Inferior parietal cortex (tissue), 1 donor: ENCODE data around the gene RIT2.

Source experiments
- DNase-seq: peaks from one replicate; pipeline ENCODE4 v3.0.0-alpha.2; 2016; ENCODE audit errors: extremely low spot score

RIT2 gene

DNA sequence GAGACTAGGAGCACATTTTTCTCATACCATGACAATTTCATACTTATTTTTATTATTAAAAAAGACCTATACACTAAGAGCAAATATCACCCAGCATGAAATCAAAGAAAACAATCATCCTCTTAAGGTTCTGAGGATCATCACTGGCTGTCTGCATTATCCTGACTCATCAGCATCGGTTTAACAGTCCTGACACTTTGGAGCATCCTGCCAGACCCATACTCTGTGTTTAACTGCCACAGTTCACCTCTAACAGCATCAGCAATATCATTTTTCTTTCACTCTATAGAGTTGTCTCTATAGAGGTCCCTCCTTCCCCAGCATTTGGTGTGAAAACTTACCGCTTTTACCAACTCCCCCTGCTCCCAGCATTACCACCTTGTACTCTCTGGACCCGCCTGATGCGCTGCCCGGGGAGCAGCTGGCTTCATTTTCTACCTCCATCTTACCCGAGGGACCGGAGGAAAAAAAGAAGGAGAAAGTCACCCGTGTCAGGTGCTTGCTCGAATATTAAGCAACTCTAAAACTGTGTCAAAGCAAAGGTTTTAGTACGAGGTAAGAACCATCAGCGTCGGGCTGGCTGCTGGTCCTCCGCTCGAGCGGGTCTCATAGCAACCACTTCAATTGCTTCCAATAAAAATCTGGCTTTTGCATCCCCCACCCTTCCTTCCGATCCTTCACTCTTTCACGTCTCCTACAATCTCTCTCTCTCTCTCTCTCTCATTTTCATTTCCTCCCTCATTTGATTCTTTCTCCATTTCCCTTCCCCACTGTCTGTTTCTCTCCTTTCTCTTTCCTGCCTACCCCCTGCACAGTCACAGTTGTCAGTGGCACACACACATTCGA lies at the start of gene RIT2:
Gene RIT2 (minus strand): TSS at position 610 of the 846 bp plus-strand sequence.
- DNase-seq = no peak

DNA sequence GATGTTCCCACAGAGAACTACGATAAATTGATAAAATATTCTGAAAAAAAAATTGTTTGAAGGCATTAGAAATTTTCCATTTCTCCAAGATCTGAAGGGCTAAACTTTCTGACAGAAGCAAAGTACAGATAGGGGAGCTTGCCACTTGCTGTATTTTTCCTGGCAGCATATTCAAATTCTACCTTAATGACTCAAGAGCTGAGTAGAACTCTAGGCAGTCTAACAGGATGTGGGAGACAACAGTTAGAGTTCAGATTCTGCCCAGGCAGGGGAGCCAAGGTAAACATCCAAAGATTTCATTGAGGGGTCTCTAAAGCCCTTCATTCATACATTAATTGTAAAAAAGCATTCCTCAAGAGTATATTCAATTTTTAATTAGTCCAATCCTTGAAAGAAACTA lies 46.0 kb upstream of the RIT2 start:
- DNase-seq = no peak

DNA sequence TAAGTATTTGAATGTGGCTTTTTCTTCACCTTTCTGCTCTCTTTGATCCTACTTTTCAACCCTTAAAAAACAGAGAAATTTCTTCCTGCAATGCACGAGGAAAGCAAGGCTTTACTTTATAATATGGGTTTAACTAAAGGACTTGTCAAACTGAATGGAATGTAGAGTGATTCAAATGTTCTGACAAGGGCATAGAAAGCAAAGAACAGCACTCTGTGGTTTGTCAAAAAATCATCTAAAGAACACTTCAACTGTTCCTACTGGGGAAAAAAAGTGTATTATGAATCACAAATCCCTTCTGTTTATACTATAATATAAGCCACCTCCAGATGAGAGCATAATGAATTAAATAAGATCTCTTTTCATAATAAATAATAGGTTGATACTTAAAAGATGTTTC lies 45.0 kb upstream of the RIT2 start:
- no peak for DNase-seq

DNA sequence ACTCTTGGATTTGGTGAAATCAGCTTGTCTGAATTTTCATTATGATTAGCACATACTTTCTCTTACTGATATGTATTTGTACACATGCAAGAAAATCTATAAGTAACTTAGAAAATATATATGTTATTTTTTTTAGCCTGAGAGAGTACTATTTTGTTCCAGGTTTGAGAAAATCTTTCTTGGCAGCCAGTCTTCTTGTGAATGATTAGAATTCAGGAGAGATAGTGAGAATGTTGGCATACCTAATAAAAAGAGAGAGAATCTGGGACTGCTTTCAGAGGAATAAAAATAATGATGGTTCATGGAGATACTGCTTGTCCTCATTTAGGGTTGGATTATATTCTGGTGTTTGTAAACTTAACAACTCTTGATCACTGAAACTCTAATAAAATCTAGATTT lies 44.4 kb upstream of the RIT2 start:
- no peak for DNase-seq

DNA sequence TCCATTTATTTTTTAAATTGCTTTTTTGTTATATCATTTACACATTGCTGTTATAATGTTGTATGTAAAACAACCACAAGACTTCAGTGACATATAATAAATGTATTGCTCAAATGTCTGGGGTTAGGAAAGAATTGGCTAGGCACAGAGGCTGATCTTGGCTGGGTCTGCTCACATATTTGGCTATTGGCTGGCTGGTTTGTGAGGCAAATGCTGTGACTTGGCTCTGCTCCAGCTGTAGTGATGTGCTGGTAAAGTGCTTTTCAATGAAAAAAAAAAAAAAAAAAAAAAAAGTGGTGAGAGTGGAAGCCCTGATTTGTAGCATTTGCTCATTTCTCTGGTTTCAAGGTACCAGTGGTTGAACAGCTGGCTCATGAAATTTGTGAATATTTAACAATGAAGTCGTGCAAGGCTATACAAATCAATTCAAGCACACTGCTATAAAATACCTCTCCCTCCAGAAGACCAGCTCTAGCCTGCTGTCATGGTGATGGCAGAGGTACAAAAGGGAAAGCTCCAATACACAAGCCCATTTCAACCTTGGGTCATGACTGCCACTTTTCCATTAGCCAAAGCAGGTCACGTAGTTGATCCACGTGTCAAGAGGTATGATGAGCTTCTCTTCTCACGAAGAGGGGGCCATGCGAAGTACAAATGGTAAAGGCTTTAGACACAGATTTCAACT lies 43.7 kb upstream of the RIT2 start:
- no peak for DNase-seq

DNA sequence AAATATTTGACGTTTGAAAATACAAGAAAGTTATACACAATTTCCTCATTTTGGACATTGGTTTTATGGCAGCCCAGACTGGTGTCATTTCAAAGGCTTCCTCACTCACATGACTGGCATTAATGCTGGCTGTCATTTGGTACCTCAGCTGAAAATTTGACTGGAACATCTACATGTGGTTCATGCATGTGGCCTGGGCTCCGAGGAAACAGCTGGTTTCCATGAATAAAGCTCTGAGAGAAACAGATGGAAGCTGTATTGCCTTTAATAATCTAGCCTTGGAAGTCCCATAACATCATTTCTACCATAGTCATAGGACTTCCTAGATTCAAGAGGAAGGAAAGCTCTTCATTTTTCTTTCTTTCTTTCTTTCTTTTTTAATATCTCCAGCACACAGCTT lies 42.9 kb upstream of the RIT2 start:
- no peak for DNase-seq

DNA sequence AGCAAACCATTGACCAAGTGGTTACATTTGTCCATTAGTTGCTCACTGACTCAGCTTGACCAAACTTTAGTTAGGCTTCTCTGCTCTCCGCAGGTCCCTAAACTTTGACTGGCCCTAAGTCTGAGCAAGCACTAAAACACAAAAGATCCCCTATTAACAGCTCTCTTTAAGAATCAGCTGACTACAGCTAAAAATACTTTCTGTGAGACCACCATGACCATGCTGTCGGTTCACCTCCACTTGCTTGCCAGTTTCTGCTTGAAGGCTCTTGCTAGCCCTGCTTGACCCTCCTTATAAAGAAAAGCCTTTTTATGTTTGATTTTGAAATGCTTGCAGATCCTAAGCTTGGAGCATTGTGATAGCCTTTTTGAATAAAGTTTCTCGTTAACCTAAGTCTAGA lies 40.4 kb upstream of the RIT2 start:
- DNase-seq = no peak

DNA sequence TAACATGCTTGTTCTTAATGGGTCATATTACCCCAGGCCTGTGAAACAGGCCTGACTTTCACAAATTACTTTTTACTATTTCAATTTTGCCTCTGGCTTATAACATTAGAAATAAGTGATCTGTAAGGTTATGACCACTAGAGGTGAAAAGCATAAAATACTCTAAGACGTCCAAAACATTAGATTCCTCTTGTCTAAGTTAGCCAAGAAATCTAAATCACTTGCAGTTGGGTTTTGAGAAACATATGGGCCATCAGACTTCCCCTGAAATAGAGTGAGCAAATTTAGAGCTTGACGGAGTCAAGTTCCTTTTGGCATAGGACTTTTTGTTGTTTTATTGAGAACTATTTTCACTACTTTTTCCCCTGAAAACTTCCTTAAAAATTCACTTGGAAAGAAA lies 32.7 kb upstream of the RIT2 start:
- DNase-seq = no peak

DNA sequence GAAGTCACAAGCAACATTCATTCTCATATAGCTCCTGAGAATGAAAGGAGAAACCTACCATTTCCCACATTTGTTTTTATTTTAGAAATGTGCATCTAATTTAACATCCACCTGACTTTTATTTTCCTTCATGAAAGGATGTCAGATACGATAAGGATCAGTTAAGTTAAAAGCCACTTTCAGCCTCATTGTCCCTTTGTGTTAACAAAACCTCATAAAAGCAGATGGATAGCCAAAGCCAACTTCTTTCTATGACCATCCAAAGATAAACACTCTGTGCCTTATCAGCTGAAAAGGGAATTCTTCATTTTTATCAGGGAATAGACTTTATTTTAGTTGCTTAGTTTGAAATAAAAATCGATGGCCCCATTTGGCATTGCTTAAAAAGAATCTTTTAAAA lies 25.7 kb upstream of the RIT2 start:
- no peak for DNase-seq

DNA sequence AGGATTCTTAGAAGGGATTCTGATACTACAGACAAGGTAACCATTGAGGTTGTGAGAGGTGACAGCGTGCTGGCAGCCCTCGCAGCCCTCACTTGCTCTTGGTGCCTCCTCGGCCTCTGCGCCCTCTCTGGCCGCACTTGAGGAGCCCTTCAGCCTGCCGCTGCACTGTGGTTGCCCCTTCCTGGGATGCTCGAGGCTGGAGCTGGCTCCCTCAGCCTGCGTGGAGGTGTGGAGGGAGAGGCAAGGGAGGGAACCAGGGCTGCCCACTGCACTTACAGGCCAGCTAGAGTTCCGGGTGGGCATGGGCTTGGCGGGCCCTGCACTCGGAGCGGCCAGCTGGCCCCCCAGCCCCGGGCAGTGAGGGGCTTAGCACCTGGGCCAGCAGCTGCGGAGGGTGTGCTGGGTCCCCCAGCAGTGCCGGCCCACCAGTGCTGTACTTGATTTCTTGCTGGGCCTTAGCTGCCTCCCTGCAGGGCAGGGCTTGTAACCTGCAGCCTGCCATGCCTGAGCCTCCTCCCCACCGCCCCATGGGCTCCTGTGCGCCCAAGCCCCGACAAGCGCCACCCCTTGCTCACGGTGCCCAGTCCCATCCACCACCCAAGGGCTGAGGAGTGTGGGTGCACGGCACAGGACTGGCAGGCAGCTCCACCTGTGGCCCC lies 23.9 kb upstream of the RIT2 start:
- DNase-seq = no peak

DNA sequence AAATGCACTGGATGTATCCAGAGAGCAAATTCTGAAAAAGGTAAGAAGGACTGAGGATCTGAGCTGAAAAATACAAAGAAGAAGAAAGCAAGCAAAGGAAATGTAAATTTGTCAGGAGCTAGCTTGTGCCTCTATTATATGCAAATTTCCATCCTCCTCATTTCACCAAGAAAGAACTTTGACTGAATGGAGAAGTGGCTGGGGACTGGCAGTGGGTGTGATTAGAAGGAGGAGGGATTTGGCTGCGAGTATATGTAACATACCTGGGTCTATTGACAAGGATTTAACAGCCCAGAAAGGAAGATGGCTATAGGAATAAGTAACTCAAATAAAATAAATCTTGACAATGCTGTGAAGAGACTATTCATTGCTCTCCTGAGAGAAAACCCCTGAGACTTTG lies 19.4 kb upstream of the RIT2 start:
- DNase-seq = no peak

DNA sequence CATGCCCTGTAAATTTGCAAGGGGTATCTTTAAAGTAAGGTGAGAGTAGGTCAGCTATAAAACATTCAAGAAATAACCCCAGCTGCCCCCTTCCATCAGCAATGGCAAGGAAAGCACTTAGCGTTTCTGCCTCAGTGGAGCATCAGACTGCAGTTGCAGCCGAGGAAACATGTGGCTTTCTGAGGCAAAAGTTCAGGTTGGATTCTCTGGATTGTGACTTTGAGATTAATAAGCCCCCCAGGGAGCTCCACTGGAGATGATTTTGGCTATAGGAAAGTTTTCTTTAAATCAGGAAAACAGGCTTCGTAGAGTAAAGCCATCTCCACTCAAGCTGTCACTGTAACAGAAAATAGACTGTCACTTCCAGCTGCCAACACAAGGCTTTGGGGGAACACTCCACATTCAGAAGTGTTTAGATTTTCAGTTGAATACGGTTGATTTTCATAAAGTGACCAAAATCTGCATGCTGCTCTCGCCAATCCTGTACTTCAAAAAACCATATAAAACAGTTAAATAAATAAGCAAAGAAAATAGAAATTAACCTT lies 15.3 kb upstream of the RIT2 start:
- no peak for DNase-seq

DNA sequence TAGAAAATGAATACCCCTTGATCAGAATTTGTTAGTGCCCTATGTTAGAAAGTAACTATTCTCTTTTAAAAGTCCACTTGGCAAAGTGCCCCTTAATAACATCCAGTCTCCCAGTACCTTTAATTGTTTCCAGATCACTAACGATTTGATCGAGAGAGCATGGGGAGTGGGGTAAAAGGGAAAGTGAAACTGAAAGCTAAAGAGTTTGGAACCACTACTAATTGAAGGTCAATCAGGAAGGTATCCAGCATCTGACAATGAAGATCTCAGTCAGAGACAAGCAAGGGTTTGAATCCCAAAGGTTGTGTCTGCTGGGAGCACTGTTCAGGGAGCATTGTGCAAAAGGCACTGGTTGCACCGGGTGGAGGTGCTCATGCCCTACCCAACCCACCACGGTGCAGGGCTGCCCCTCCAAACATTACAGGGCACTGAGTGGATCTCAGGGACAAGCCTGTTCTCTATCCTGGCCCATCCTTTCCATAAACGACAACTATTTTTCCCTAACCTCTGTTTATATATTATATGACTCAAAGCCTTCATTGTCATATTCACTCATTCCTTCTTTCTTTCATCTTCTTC lies 14.6 kb upstream of the RIT2 start:
- DNase-seq = no peak

DNA sequence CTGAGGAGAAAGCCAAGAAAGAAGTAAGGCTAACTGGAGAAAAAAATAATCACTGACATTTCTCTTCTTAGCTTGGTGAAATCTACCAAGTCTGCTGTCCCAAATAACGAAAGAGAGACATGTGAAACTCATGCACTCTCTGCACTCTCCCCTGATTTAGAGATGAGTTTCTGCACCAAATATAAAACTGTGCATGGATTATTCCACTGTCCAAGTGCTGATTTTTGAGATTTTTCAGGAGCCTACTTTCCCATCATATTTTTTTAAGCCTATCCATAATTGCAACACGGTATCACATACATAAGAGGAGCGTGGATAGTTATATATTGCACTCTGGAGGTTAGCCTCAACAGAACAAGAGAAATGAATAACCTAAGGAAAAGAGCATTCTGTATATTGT lies 10.0 kb upstream of the RIT2 start:
- no peak for DNase-seq

DNA sequence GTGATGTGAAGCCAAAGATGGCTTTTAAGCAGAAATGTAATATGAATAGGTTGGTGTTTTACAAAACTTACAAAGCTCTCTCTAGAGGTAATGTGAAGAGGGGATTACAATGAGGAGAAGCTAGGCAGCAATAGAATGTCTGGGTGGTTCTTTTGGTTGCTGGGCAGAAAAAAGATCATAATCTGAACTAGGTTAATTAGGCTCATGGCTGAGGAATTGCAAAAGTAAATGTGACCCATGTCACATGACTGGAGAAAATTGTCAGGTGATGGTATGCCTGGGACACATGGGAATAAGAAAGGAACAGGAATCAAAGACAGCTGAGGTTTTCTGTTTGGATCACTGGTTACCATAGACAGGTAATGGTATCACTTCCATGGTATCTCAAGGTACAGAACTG lies 7.5 kb upstream of the RIT2 start:
- no peak for DNase-seq

DNA sequence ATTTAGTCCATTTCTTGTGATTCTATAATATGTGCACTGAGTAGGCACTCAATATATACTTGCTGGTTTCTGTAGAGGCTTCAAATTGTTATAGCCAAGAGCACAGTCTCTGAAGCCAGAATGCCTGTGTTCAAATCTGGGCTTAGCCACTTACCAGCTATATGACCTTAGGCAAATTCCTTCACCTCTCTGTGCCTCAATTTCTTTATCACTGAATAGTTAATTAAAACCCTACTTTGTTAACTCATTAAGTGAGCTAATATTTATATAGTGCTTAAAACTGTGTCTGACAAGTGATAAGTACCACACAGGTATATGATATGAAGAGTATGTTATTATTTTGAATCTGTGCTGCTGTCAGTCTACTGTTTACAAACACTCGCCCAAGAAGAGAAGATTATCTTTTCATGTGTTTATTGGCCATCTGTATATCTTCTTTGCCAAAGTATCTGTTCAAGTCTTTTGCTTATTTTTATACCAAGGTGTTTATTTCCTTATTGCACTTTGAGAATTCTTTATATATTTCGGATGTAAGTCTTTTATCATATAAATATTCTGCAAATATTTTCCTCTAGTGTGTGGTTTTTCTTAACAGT lies 1.3 kb upstream of the RIT2 start:
- DNase-seq = no peak

DNA sequence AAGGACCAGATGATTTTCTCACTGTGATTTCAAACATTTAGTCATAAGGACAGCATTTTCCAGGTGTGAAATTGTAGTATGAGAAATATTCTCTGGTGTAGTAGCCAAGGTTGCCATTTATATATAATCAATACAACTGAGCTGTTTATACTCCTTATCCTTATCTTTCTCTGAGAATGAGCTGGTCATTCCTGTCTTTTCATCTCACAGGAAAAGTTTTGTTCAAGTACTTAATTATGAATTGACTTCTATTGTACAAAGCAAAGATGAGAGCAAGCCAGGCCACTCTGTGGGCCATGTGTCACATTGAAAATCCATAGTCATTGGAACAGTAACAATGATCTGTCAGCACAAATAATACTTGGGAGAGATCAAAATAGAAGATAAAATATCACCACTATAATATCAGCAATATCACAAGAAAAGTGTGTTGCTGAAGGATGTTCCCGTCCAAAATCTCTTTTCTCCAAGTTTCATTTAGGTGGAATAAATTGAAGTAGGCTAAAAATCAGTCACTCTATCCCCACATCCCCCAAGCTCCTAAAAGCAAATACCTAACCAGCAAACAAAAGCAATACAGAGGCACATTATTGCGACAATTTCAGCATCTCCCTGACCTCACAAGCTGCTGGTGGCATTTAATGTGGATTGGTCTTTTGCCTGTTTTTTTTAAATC lies 2.1 kb downstream of the RIT2 start:
- DNase-seq = no peak

DNA sequence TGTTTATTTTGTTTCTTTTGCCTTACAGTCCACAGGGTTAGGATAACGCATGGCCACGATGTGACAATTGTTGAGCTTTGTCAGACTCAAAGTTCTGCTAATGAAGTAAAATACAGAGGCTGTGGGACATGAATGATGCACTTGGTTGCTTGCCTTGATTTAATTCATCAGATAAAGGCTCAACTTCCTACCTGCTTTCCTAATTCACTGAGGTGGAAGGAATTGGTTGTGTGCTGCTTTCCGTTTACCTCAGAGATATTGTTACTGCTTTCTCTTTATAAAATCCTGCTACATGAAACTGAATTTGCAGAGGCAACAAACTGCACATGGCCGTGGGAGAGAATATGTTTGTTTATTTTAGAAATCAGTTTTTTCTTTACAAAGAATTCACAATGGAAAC lies 6.6 kb downstream of the RIT2 start:
- no peak for DNase-seq

DNA sequence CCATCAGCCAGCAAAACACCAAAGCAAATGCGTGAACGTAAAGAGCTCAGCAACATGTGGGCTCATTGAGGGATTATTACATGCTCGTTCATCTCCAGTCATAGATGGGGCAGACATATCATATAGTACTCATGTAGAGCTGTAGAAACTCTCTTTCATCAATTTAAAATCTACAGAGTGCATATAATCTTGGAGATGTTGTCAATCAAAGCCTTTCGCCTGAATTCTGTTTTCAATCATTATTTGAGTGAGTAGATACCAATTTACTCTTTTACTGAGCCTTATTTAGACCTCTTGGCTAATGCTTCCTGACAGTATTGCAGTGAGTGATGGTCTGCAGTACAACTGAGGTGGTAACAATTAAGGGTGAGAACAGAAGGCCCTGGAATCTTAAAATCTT lies 7.0 kb downstream of the RIT2 start:
- DNase-seq = no peak

DNA sequence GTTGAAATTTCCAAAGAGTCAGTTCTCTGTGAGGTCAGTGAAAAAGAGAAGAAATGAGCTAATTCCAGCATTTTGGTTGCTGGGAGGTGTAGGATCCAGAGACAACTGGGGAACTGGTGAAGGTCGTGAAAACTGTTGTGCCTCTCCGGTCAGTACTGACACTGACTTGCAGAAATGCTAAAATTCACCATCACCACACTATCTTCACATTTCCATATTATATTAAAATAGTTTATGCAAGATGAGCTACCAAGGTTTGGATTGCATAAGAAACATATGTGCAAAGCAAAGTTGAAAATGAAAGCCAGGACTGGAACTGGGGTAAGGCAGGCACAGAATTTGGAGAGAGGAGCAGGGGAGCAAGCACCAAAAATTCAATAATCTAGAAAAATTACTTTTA lies 21.8 kb downstream of the RIT2 start:
- DNase-seq = no peak

DNA sequence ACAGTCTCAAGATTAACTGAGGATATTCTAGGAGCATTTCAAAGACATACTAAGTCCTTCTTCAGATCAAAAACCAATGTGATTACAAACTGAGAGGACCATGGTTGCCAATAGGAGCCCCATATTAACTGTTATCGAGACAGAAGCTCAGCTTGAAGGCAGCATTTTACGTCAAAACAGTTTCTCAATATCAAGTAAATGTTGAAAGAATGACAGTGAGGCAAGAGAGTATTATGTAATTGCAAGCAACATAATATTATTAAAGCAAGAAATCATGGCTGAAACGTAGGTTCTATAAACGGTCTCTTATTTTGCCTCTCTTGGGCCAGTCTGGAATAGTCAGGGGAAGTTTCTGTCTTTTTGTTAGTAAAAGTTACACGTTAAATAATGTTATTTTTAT lies 22.9 kb downstream of the RIT2 start:
- DNase-seq = no peak
